H1 (cell line): Measurements from ENCODE around the gene UHRF1. TPM values are rescaled to one million over a fixed set of nuclear protein-coding genes. Genes with fewer than 3 reads are reported as not detected.

Experiments used
- CTCF ChIA-PET: fragments of 300-600 bp; sonication (Branson Sonifier 250); formaldehyde crosslinking; loops from one replicate; lab custom pipeline; 2021; ENCODE audit not compliant: partially characterized antibody; lab: Charles Lee
- POLR2A ChIA-PET: fragments of 300-600 bp; sonication (Branson Sonifier 250); formaldehyde crosslinking; loops from one replicate; lab custom pipeline; 2021; ENCODE audit warnings: inconsistent platforms; ENCODE audit not compliant: partially characterized antibody; lab: Charles Lee
- DNase-seq, 2 experiments: peaks; one replicate each; pipeline versions ENCODE4 v3.0.0 to v3.0.0-alpha.2; 2010 to 2022; ENCODE audit warnings: low spot score in 2 of 2, low read depth in 1 of 2, mixed read lengths in 1 of 2
- FAIRE-seq: peaks from 2 replicates; lab custom pipeline; 2011; peaks lifted over from hg19 to GRCh38; lab: Jason Lieb, UNC
- H2AFZ ChIP-seq: 2 replicates; pipeline ENCODE4 v1.8.1; 2012; ENCODE audit warnings: low read length, inconsistent platforms
- H2AK5ac ChIP-seq: 2 replicates; pipeline ENCODE4 v1.6.1; 2013; ENCODE audit warnings: low read depth, low read length
- H2BK120ac ChIP-seq: replicated peaks from 2 replicates; pipeline ENCODE3; 2013; ENCODE audit warnings: low read depth, low read length, inconsistent platforms
- H2BK12ac ChIP-seq: 2 replicates; pipeline ENCODE4 v1.6.1; 2013; ENCODE audit warnings: low read depth, low read length
- H2BK15ac ChIP-seq: 2 replicates; pipeline ENCODE4 v1.6.1; 2013; ENCODE audit warnings: low read length
- H2BK20ac ChIP-seq: 2 replicates; pipeline ENCODE4 v1.6.1; 2013; ENCODE audit warnings: low read length
- H2BK5ac ChIP-seq: 2 replicates; pipeline ENCODE4 v1.6.1; 2013; ENCODE audit warnings: low read depth, low read length
- H3K14ac ChIP-seq: 2 replicates; pipeline ENCODE4 v1.6.1; 2013; ENCODE audit warnings: inconsistent platforms; ENCODE audit not compliant: insufficient read length
- H3K18ac ChIP-seq: 2 replicates; pipeline ENCODE4 v1.6.1; 2013; ENCODE audit warnings: low read length; ENCODE audit errors: extremely low read depth
- H3K23ac ChIP-seq: 2 replicates; pipeline ENCODE4 v1.6.1; 2013; ENCODE audit warnings: inconsistent platforms; ENCODE audit not compliant: insufficient read length
- H3K23me2 ChIP-seq: 2 replicates; pipeline ENCODE4 v1.6.1; 2013; ENCODE audit warnings: low read depth, low read length
- H3K27ac ChIP-seq: 2 replicates; pipeline ENCODE4 v1.6.1; 2011; ENCODE audit warnings: low read depth, low read length, inconsistent platforms
- H3K27me3 ChIP-seq, 4 experiments: replicated peaks in 1 of 4; 1 replicate in 1 of 4; 2 replicates in 3 of 4; pipeline versions ENCODE4 v1.6.1 to v1.8.1; 2011 to 2013; ENCODE audit warnings: low read length in 3 of 4, mild to moderate bottlenecking in 3 of 4, inconsistent platforms in 2 of 4, mixed read lengths in 2 of 4, moderate library complexity in 1 of 4; ENCODE audit not compliant: control insufficient read depth in 3 of 4, insufficient read depth in 3 of 4; ENCODE audit errors: extremely low read depth in 1 of 4
- H3K36me3 ChIP-seq, 4 experiments: 2 replicates each; pipeline versions ENCODE4 v1.6.1 to v1.8.1; 2011 to 2013; ENCODE audit warnings: mild to moderate bottlenecking in 4 of 4, low read length in 3 of 4, moderate library complexity in 2 of 4, control low read depth in 1 of 4, inconsistent platforms in 1 of 4; ENCODE audit not compliant: insufficient read depth in 4 of 4, control insufficient read depth in 2 of 4
- H3K4ac ChIP-seq: replicated peaks from 2 replicates; pipeline ENCODE3; 2013; ENCODE audit warnings: low read length, low read depth, mixed read lengths, inconsistent platforms; ENCODE audit not compliant: insufficient read length
- H3K4me1 ChIP-seq, 4 experiments: replicated peaks in 1 of 4; 1 replicate in 1 of 4; 2 replicates in 3 of 4; pipeline versions ENCODE4 v1.6.1 to v1.8.1; 2011 to 2013; ENCODE audit warnings: low read length in 3 of 4, inconsistent platforms in 2 of 4, mixed read lengths in 1 of 4; ENCODE audit not compliant: insufficient read depth in 4 of 4, control insufficient read depth in 3 of 4
- H3K4me2 ChIP-seq, 2 experiments: 2 replicates each; pipeline versions ENCODE4 v1.6.1 to v1.8.1; 2011 to 2013; ENCODE audit warnings: low read depth in 2 of 2, low read length in 2 of 2, control low read depth in 1 of 2, inconsistent platforms in 1 of 2, mild to moderate bottlenecking in 1 of 2; ENCODE audit not compliant: insufficient read depth in 1 of 2
- H3K4me3 ChIP-seq, 4 experiments: fragments of 200-600, 300-600 bp in 1 of 4; sonication (generic), shearing (Covaris generic), sonication (Bioruptor Twin) in 1 of 4; 2 replicates each; pipeline versions ENCODE4 v1.5.1 to v1.8.1; 2011 to 2016; ENCODE audit warnings: low read length in 4 of 4, low read depth in 3 of 4, control low read depth in 2 of 4, inconsistent platforms in 2 of 4, mild to moderate bottlenecking in 2 of 4, mixed read lengths in 1 of 4, moderate library complexity in 1 of 4; ENCODE audit not compliant: insufficient read depth in 2 of 4; ENCODE audit errors: extremely low read depth in 1 of 4
- H3K56ac ChIP-seq: replicated peaks from 2 replicates; pipeline ENCODE3; 2013; ENCODE audit warnings: low read depth, mild to moderate bottlenecking, mixed read lengths, low read length, inconsistent platforms; ENCODE audit not compliant: insufficient read length
- H3K79me1 ChIP-seq: 2 replicates; pipeline ENCODE4 v1.6.1; 2013; ENCODE audit warnings: low read depth, low read length, control low read depth
- H3K79me2 ChIP-seq, 2 experiments: 2 replicates each; pipeline versions ENCODE4 v1.6.1 to v1.8.1; 2012 to 2013; ENCODE audit warnings: low read length in 2 of 2, mild to moderate bottlenecking in 2 of 2, inconsistent platforms in 1 of 2; ENCODE audit not compliant: insufficient read depth in 2 of 2, control insufficient read depth in 1 of 2
- H3K9ac ChIP-seq, 4 experiments: replicated peaks in 1 of 4; 1 replicate in 1 of 4; 2 replicates in 3 of 4; pipeline versions ENCODE4 v1.6.1 to v1.8.1; 2011 to 2013; ENCODE audit warnings: low read depth in 3 of 4, low read length in 3 of 4, control low read depth in 2 of 4, mild to moderate bottlenecking in 2 of 4, moderate library complexity in 2 of 4, inconsistent platforms in 1 of 4; ENCODE audit errors: extremely low read depth in 1 of 4
- H3K9me3 ChIP-seq, 2 experiments: 2 replicates each; pipeline versions ENCODE4 v1.6.1 to v1.8.1; 2012 to 2013; ENCODE audit warnings: mild to moderate bottlenecking in 2 of 2, moderate library complexity in 2 of 2, control low read depth in 1 of 2, inconsistent platforms in 1 of 2, low read depth in 1 of 2, low read length in 1 of 2, mixed read lengths in 1 of 2; ENCODE audit not compliant: insufficient read depth in 2 of 2
- H4K20me1 ChIP-seq, 2 experiments: replicated peaks in 1 of 2; 2 replicates each; pipeline versions ENCODE3 to v1.8.1; 2011 to 2013; ENCODE audit warnings: inconsistent platforms in 2 of 2, low read length in 2 of 2, mild to moderate bottlenecking in 1 of 2; ENCODE audit not compliant: insufficient read depth in 2 of 2, control insufficient read depth in 1 of 2
- H4K5ac ChIP-seq: 2 replicates; pipeline ENCODE4 v1.6.1; 2013; ENCODE audit warnings: low read length, low read depth, mixed read lengths, inconsistent platforms; ENCODE audit not compliant: insufficient read length
- H4K8ac ChIP-seq: 2 replicates; pipeline ENCODE4 v1.8.0; 2013; ENCODE audit warnings: mild to moderate bottlenecking, moderate library complexity, low read length, inconsistent platforms; ENCODE audit not compliant: insufficient read depth; ENCODE audit errors: extremely low read depth
- H4K91ac ChIP-seq: replicated peaks from 2 replicates; pipeline ENCODE3; 2013; ENCODE audit warnings: low read length, mixed read lengths, inconsistent platforms; ENCODE audit not compliant: insufficient read length
- ATF2 ChIP-seq: IDR thresholded peaks from 2 replicates; pipeline ENCODE4 v1.6.1; 2012; ENCODE audit warnings: low read length, inconsistent platforms
- CBX8 ChIP-seq: fragments of 300-800, 300-1000 bp; sonication (generic); IDR thresholded peaks from 2 replicates; pipeline ENCODE4 v1.7.1; 2016; ENCODE audit warnings: low read depth, low read length, borderline replicate concordance
- HDAC6 ChIP-seq: IDR thresholded peaks from one replicate; pipeline ENCODE4 v1.7.1; 2012; ENCODE audit warnings: low read depth, mild to moderate bottlenecking, inconsistent platforms, low read length, moderate library complexity
- NANOG ChIP-seq: IDR thresholded peaks from 2 replicates; pipeline ENCODE4 v1.6.1; 2011; ENCODE audit warnings: low read length, low read depth, mild to moderate bottlenecking, inconsistent platforms; ENCODE audit not compliant: insufficient read depth, poor library complexity, severe bottlenecking
- POLR2AphosphoS5 ChIP-seq: IDR thresholded peaks from 2 replicates; pipeline ENCODE4 v1.6.1; 2011; ENCODE audit warnings: low read depth, low read length
- RAD21 ChIP-seq, 2 experiments: IDR thresholded peaks in 1 of 2; conservative IDR thresholded peaks in 1 of 2; 2 replicates each; pipeline ENCODE4 v1.6.1; 2011; ENCODE audit warnings: low read depth in 2 of 2, low read length in 2 of 2, improper control_type of control experiment in 1 of 2, inconsistent platforms in 1 of 2, mild to moderate bottlenecking in 1 of 2, moderate library complexity in 1 of 2
- RBBP5 ChIP-seq: IDR thresholded peaks from 2 replicates; pipeline ENCODE4 v1.7.1; 2012; ENCODE audit warnings: low read depth, mild to moderate bottlenecking, inconsistent platforms, low read length, moderate library complexity, borderline replicate concordance
- RNF2 ChIP-seq: fragments of 200-900, 300-1000 bp; sonication (generic); IDR thresholded peaks from 2 replicates; pipeline ENCODE4 v1.7.1; 2016; ENCODE audit warnings: borderline replicate concordance, low read depth, mild to moderate bottlenecking, antibody characterized with exemption, low read length; ENCODE audit not compliant: poor library complexity, severe bottlenecking; ENCODE audit errors: missing control alignments
- SIRT6 ChIP-seq: IDR thresholded peaks from one replicate; pipeline ENCODE4 v1.7.1; 2012; ENCODE audit warnings: low read length, inconsistent platforms
- ZNF274 ChIP-seq: IDR thresholded peaks from 2 replicates; pipeline ENCODE4 v1.7.0; 2012; ENCODE audit warnings: low read length, borderline replicate concordance; ENCODE audit errors: extremely low read depth
- WGBS, 2 experiments: shearing (Covaris generic) in 1 of 2; methylation state at CpG; one replicate each; pipeline versions ENCODE4 v1.1.6 to v1.1.7; 2013 to 2015; ENCODE audit warnings: low lambda C conversion rate in 2 of 2, mixed read lengths in 2 of 2, inconsistent platforms in 1 of 2, low coverage in 1 of 2, missing lambda C conversion rate in 1 of 2; ENCODE audit not compliant: insufficient replicate concordance in 2 of 2, insufficient coverage in 1 of 2, insufficient read length in 1 of 2; ENCODE audit errors: extremely low coverage in 1 of 2, missing lambda C conversion rate in 1 of 2; 5-methylcytosine and 5-hydroxymethylcytosine counted together
- polyA plus RNA-seq, 7 experiments: library from polyadenylated mRNA; depleted of rRNA in 3 of 7; stranded (reverse) in 5 of 7; unstranded in 2 of 7; fragments of >200 nt in 5 of 7; fragments of 200-250 nt in 2 of 7; gene quantifications; 1 replicate in 5 of 7; 2 replicates in 1 of 7; 4 replicates in 1 of 7; pipeline versions ENCODE4 v1.2.1 to v1.2.3, GENCODE V29; 2011 to 2013; ENCODE audit warnings: missing spikeins in 2 of 7, mixed read lengths in 2 of 7
- total RNA-seq: library from RNA; stranded (reverse); fragmentation: NEBNext Ultra II Directional; extraction: Animal tissue kit (Norgen Biotek cat#: 25700); gene quantifications from 2 replicates; pipeline ENCODE4 v1.2.1, GENCODE V29; 2021

The UHRF1 gene
- total and polyA plus RNA-seq, 2 of the 8 experiments (the other 6 are each of a cell fraction or from before 2014, with no cell fraction given), result 14.7 to 65.8 TPM

GRCh38 chr19:4937060-4937459, 27.8 kb downstream of the UHRF1 start:
- Histone ChIP-seq H3K4ac (no peak overlapping the region), H2AFZ (no peak overlapping the region), H3K56ac (no peak overlapping the region), H4K5ac (no peak overlapping the region), H3K4me2 (no peak overlapping the region), H3K23me2 (no peaks in the 10 kb centered on the region), H3K79me2 (no peaks in the 10 kb centered on the region; a peak in 1 of 4 replicates), H2BK15ac (no peak overlapping the region), H4K20me1 (peaks cover 2 to 15% of the 10 kb centered on the region in 2 experiments), H3K27me3 (no peaks in the 10 kb centered on the region), H3K9me3 (no peaks in the 10 kb centered on the region), H3K4me3 (no peak overlapping the region), H3K18ac (no peak overlapping the region), H2BK20ac (no peak overlapping the region), H3K27ac (no peak overlapping the region), H2AK5ac (no peak overlapping the region), H3K79me1 (peaks cover 3% of the 10 kb centered on the region; the same call in 1 of the 2 replicates), H3K14ac (no peak overlapping the region), H4K8ac (no peak overlapping the region), H4K91ac (no peak overlapping the region), H3K4me1 (no peaks in the 10 kb centered on the region), H2BK5ac (no peak overlapping the region), H3K36me3 (peaks cover 2 to 35% (median 20%) of the 10 kb centered on the region in 4 experiments; a peak in 6 of 8 replicates), H3K9ac (no peak overlapping the region), H2BK120ac (no peak overlapping the region), H3K23ac (no peak overlapping the region), H2BK12ac (no peak overlapping the region)
- POLR2A ChIA-PET, result interaction anchor here (1.1 kb wide), 1 partner anchor 33 kb away, joined by 4 read pairs; no protein-coding TSS in a partner anchor
- FAIRE-seq (no peak), DNase-seq (no peak)
- CTCF ChIA-PET, result interaction anchor here (0.7 to 6.8 kb wide), 7 partner anchors 7 to 260 kb away, joined by 3 to 67 read pairs (median 4); partner anchors contain the start of gene PLIN3
- 96% methylated on average over 6 of the region's 7 CpGs; no CpG with 5 or more reads in 1 of the 2 experiments for WGBS, 2 experiments
- TF ChIP-seq RNF2 (no peak), RAD21 (IDR thresholded peaks at IDR 0.05 in 1 of 2, conservative IDR thresholded peaks at IDR 0.05 in 1 of 2; ENCODE audit: low read depth in 2 of 2, low read length in 2 of 2) (no peak), HDAC6 (no peak), ATF2 (no peak), ZNF274 (no peak), SIRT6 (no peak), POLR2AphosphoS5 (no peak), RBBP5 (no peak), CBX8 (no peak), NANOG (no peak)
